ENCODE results near the gene VPS35. TPM values are rescaled to one million over a fixed set of nuclear protein-coding genes. Genes with fewer than 3 reads are reported as not detected.

VPS35 gene
- 100 to 1,000 TPM in 2 of 5 donors, 10 to 100 TPM in 3; 49.8 to 105 (median 87.3) TPM for total RNA-seq
- total RNA-seq (2013) = 78.7 TPM
- total RNA-seq = 56.5 to 211 (median 144) reads per million in 29 experiments

DNA sequence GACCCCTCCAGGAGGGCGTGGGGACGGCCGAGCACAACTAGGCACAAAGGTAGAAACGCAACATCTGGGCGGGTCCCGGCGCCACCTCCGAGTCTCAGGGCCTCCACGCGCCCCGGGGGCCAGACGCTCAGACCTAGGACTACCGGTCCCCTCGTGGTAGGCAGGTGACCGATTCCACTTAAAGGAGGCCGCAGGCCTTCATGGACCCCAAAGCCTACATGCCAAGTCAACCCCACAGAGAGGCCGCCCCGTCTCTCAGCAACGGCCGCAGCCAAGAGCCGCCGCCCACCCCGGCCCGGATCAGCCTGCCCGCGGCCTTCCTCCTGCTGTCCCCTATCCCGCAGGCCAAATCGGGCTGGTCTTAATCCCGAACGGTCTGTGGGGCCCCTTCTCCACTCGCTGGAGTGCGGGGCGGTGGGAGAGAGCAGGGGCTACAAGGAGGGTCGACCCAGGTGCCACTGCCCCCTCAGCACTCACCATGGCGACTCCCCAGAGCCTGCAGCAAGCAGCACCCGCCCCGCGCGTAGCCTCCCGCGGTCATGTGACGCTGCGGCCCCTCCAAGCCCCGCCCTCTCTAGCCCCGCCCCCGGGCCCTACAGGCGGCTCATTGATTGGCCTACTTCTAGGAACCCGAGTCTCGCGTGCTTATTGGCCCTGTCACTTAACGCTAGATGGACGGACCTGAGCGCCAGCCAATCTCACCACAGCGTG lies at the start of gene VPS35:
VPS35 (minus strand) TSS at position 525 of the 711 bp plus-strand sequence; CDS start at position 480, 45 bp downstream.
- DNase-seq (peak in 34 of 35 experiments; percentile 97 to 100 (median 99)), ATAC-seq (replicated peaks in 1 of 4) (peak; percentile 89 to 93 (median 90))
- Mint-ChIP-seq H3K36me3 (no peaks in the 10 kb centered on the region), H3K4me1 (peaks cover 43 to 46% (median 43%) of the 10 kb centered on the region in 3 donors), H3K27ac (no peak within 1 kb of the TSS), H3K9me3 (no peaks in the 10 kb centered on the region), H3K27me3 (no peaks in the 10 kb centered on the region), H3K4me3 (no peak within 1 kb of the TSS)
- peaks cover 19 to 24% of the 10 kb centered on the region in 2 experiments for H3K4me1 ChIP-seq (ENCODE audit: control insufficient read depth in 1 of 2, extremely low read depth in 1 of 2, insufficient read depth in 2 of 2, low read length in 2 of 2)
- H3K36me3 ChIP-seq (ENCODE audit: control insufficient read depth in 2 of 2, extremely low read depth in 1 of 2, insufficient read depth in 1 of 2, low read length in 1 of 2) = no peaks in the 10 kb centered on the region
- POLR2A ChIA-PET = no interaction called here
- peak within 1 kb of the TSS; percentile 95 for H3K27ac ChIP-seq (ENCODE audit: low read length)
- no peaks in the 10 kb centered on the region for H3K9me3 ChIP-seq
- CTCF ChIA-PET = interaction anchor here in 1 of 2 donors (2.0 kb wide), 1 partner anchor 15 kb away, joined by 13 read pairs; no protein-coding TSS in a partner anchor
- no peaks in the 10 kb centered on the region for H3K27me3 ChIP-seq (replicated peaks in 1 of 2; ENCODE audit: control insufficient read depth in 2 of 2, extremely low read depth in 1 of 2, insufficient read depth in 2 of 2, low read length in 1 of 2)
- WGBS (ENCODE audit: insufficient coverage) = under 1% methylated on average over 51 of the region's 54 CpGs
- peak within 1 kb of the TSS; percentile 87 to 92 for H3K4me3 ChIP-seq (ENCODE audit: control insufficient read depth in 1 of 2, extremely low read depth in 1 of 2, low read length in 1 of 2)

DNA sequence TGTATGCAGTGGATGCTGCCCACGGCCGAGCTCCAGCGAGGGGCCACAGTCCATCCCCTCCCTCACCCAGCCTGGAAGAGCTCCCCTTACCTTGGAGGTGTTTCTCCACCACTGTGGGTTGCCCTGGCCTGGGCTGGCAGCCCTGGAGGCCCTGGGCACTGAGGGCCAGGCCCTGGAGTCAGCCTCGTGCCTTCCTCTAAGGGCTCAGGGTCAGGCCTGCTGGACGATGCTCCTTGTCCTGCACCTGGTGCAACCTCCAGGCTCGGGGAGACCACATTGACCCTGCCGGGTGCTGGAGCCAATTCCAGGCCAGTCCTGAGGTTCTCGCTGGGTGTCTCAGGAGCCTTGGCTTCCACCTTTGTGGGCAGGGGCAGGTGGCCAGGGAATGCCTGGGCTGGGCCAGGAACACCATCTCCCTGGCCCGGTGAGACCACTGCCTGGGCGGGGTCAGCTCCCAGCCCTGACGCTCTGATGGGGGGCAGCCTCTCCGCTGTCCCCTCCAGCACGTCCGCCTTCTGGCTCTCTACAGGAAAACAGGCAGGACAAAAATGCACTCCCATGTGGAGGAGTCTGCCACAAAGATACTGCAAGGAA lies 48.7 kb upstream of the VPS35 start:
- Mint-ChIP-seq H3K27me3 (no peaks in the 10 kb centered on the region), H3K9me3 (no peaks in the 10 kb centered on the region), H3K4me3 (no peak overlapping the region), H3K36me3 (no peaks in the 10 kb centered on the region), H3K27ac (no peak overlapping the region), H3K4me1 (peaks cover 0 to under 1% (median 0%) of the 10 kb centered on the region in 3 donors)
- no peak overlapping the region for H3K4me3 ChIP-seq (ENCODE audit: control insufficient read depth in 1 of 2, extremely low read depth in 1 of 2, low read length in 1 of 2)
- H3K27ac ChIP-seq (ENCODE audit: low read length) = no peak overlapping the region
- DNase-seq = no peak
- no peaks in the 10 kb centered on the region for H3K36me3 ChIP-seq (ENCODE audit: control insufficient read depth in 2 of 2, extremely low read depth in 1 of 2, insufficient read depth in 1 of 2, low read length in 1 of 2)
- no peak for ATAC-seq (replicated peaks in 1 of 4)
- H3K27me3 ChIP-seq (replicated peaks in 1 of 2; ENCODE audit: control insufficient read depth in 2 of 2, extremely low read depth in 1 of 2, insufficient read depth in 2 of 2, low read length in 1 of 2) = peaks cover 0 to 4% of the 10 kb centered on the region in 2 experiments
- no peaks in the 10 kb centered on the region for H3K4me1 ChIP-seq (ENCODE audit: control insufficient read depth in 1 of 2, extremely low read depth in 1 of 2, insufficient read depth in 2 of 2, low read length in 2 of 2)
- ChIA-PET CTCF (interaction anchor here in 1 of 2 donors (0.5 kb wide), 1 partner anchor 48 kb away, joined by 4 read pairs; the partner anchor contains the start of gene ORC6), POLR2A (no interaction called here)
- WGBS (ENCODE audit: insufficient coverage) = 84% methylated on average over 14 of the region's 14 CpGs
- no peaks in the 10 kb centered on the region for H3K9me3 ChIP-seq

DNA sequence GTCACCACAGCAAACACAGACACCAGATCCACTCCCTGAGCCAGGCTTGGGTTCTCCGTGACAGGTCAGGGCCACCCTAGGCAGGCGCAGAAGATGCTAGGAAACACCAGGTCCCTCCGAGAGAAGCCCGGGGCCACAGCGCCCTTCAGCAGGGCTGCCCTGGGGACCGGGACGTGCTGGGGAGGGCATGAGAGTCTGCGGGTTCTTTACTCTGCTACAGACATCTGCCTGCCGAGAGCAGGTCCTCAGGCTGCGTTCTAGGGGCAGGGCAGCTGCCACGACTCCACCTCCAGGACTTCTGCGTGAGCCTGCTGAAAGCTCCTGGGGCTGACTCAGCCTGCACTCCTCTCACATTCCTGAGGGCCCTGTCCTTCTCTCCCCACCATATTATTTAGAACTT lies 47.7 kb upstream of the VPS35 start:
- H3K27me3 Mint-ChIP-seq = no peaks in the 10 kb centered on the region
- ChIA-PET CTCF (interaction anchor here in 1 of 2 donors (0.6 kb wide), 1 partner anchor 92 kb away, joined by 3 read pairs; no protein-coding TSS in a partner anchor), POLR2A (no interaction called here)
- DNase-seq = no peak
- Histone ChIP-seq H3K27ac (ENCODE audit: low read length) (no peak overlapping the region), H3K4me1 (ENCODE audit: control insufficient read depth in 1 of 2, extremely low read depth in 1 of 2, insufficient read depth in 2 of 2, low read length in 2 of 2) (no peaks in the 10 kb centered on the region), H3K9me3 (no peaks in the 10 kb centered on the region), H3K4me3 (ENCODE audit: control insufficient read depth in 1 of 2, extremely low read depth in 1 of 2, low read length in 1 of 2) (no peak overlapping the region), H3K36me3 (ENCODE audit: control insufficient read depth in 2 of 2, extremely low read depth in 1 of 2, insufficient read depth in 1 of 2, low read length in 1 of 2) (no peaks in the 10 kb centered on the region), H3K27me3 (replicated peaks in 1 of 2; ENCODE audit: control insufficient read depth in 2 of 2, extremely low read depth in 1 of 2, insufficient read depth in 2 of 2, low read length in 1 of 2) (peaks cover 0 to 2% of the 10 kb centered on the region in 2 experiments)
- ATAC-seq (replicated peaks in 1 of 4) = no peak
- H3K36me3 Mint-ChIP-seq = no peaks in the 10 kb centered on the region
- H3K4me3 Mint-ChIP-seq = no peak overlapping the region
- no peak overlapping the region for H3K27ac Mint-ChIP-seq
- H3K9me3 Mint-ChIP-seq = no peaks in the 10 kb centered on the region
- 90% methylated on average over 11 of the region's 12 CpGs for WGBS (ENCODE audit: insufficient coverage)
- no peaks in the 10 kb centered on the region for H3K4me1 Mint-ChIP-seq

DNA sequence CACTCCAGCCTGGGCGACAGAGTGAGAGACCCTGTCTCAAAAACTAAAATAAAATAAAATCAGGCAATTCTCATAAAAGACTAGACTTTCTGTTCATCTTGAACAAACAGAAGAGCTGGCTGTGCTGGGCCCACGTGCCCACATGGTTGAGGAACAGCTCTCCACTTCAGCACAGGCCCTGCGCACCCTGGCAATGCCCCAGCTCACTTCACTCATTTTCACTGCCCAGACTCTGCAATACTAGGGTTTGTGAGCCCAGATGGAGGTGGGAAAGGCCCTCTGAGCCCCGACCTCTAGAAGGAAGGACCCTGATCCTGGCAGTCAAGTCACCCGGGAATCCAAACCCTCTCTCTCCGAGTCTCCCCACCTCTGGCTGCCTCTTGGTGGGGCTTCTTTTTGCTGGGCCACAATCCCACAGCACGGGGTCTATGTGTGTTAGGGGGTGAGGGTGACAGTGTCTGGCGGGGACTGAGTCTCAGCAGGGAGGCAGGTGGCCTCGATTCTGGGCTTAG lies 44.4 kb upstream of the VPS35 start:
- Mint-ChIP-seq H3K4me3 (no peak overlapping the region), H3K27me3 (peaks cover 0 to 2% of the 10 kb centered on the region in 2 donors), H3K9me3 (no peaks in the 10 kb centered on the region), H3K36me3 (no peaks in the 10 kb centered on the region), H3K4me1 (no peaks in the 10 kb centered on the region), H3K27ac (no peak overlapping the region)
- Histone ChIP-seq H3K36me3 (ENCODE audit: control insufficient read depth in 2 of 2, extremely low read depth in 1 of 2, insufficient read depth in 1 of 2, low read length in 1 of 2) (no peaks in the 10 kb centered on the region), H3K4me1 (ENCODE audit: control insufficient read depth in 1 of 2, extremely low read depth in 1 of 2, insufficient read depth in 2 of 2, low read length in 2 of 2) (no peaks in the 10 kb centered on the region), H3K4me3 (ENCODE audit: control insufficient read depth in 1 of 2, extremely low read depth in 1 of 2, low read length in 1 of 2) (no peak overlapping the region), H3K27ac (ENCODE audit: low read length) (no peak overlapping the region), H3K27me3 (replicated peaks in 1 of 2; ENCODE audit: control insufficient read depth in 2 of 2, extremely low read depth in 1 of 2, insufficient read depth in 2 of 2, low read length in 1 of 2) (peaks cover 0 to 4% of the 10 kb centered on the region in 2 experiments), H3K9me3 (no peaks in the 10 kb centered on the region)
- WGBS (ENCODE audit: insufficient coverage) = 66% methylated on average over 3 of the region's 9 CpGs
- POLR2A ChIA-PET = no interaction called here
- DNase-seq = no peak
- CTCF ChIA-PET = no interaction called here
- ATAC-seq (replicated peaks in 1 of 4) = no peak

DNA sequence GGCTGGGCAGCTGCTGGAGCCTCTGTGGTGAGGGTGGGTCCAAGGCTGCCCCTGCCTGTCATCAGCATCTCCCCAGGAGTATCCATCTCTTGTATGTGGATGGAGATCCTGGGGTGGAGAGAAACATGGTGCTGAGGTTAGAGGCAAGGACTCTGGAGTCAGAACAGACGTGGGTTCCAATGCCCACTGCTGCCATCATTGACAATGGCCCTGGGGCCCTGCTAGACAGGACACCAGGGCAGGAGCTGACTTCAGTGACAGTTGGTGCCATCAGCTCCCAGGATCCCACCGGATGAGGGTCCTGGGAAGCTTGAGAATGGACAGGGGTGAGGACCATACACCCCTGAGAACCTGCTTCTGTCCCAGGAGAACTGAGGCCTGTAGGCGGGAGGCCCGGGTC lies 43.6 kb upstream of the VPS35 start:
- Mint-ChIP-seq H3K4me1 (no peaks in the 10 kb centered on the region), H3K27ac (no peak overlapping the region), H3K27me3 (peaks cover 0 to 2% of the 10 kb centered on the region in 2 donors), H3K36me3 (no peaks in the 10 kb centered on the region), H3K9me3 (no peaks in the 10 kb centered on the region), H3K4me3 (no peak overlapping the region)
- no peaks in the 10 kb centered on the region for H3K36me3 ChIP-seq (ENCODE audit: control insufficient read depth in 2 of 2, extremely low read depth in 1 of 2, insufficient read depth in 1 of 2, low read length in 1 of 2)
- no peak overlapping the region for H3K27ac ChIP-seq (ENCODE audit: low read length)
- WGBS (ENCODE audit: insufficient coverage) = 94% methylated on average over 2 of the region's 4 CpGs
- H3K27me3 ChIP-seq (replicated peaks in 1 of 2; ENCODE audit: control insufficient read depth in 2 of 2, extremely low read depth in 1 of 2, insufficient read depth in 2 of 2, low read length in 1 of 2) = peaks cover 0 to 4% of the 10 kb centered on the region in 2 experiments
- ATAC-seq (replicated peaks in 1 of 4) = no peak
- no peaks in the 10 kb centered on the region for H3K9me3 ChIP-seq
- ChIA-PET CTCF (no interaction called here), POLR2A (no interaction called here)
- H3K4me1 ChIP-seq (ENCODE audit: control insufficient read depth in 1 of 2, extremely low read depth in 1 of 2, insufficient read depth in 2 of 2, low read length in 2 of 2) = no peaks in the 10 kb centered on the region
- H3K4me3 ChIP-seq (ENCODE audit: control insufficient read depth in 1 of 2, extremely low read depth in 1 of 2, low read length in 1 of 2) = no peak overlapping the region
- no peak for DNase-seq

DNA sequence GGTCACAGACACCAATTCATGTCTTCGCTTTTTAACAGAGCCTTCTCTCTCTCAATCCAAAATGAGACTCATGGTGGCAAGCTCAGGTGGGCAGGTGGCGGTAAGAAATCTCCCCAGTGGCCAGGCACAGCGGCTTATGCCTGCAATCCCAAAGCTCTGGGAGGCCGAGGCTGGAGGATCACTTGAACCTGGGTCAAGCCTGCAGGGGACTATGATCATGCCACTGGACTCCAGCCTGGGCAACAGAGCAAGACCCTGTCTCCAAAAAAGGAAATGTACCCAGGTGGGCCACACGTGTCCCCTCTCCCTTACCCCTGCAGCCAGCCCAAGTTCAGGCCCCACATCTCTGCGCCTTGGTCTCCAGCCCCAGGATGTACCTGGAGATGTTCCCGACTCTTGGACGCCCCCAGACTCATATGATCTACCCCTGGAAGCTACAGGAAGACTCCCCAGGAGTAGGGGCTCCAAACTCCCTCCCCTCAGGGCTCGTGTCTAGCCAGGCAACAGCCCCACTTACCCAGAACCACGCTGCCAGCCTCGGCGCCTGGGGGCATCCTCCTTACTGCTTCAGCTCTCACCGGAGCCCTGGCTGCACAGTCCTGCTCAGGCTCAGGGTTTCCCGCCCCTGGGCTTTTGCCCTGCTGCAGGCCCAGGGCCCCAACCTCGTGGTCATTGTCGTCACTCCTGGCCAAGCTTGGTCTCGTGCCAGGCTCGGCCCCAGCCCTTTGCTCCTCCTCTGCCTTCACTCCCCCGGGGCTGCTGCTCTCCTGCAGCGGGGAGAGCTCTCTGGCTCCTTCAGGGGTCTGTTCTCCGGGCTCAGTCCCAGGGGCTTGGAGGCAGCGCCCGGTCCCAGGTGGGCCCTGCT lies 42.9 kb upstream of the VPS35 start:
- no peak overlapping the region for H3K27ac ChIP-seq (ENCODE audit: low read length)
- H3K27ac Mint-ChIP-seq = no peak overlapping the region
- CTCF ChIA-PET = no interaction called here

More for the DNA sequence above, 42.9 kb upstream of the VPS35 start:
- no peaks in the 10 kb centered on the region for H3K4me1 ChIP-seq (ENCODE audit: control insufficient read depth in 1 of 2, extremely low read depth in 1 of 2, insufficient read depth in 2 of 2, low read length in 2 of 2)
- H3K27me3 ChIP-seq (replicated peaks in 1 of 2; ENCODE audit: control insufficient read depth in 2 of 2, extremely low read depth in 1 of 2, insufficient read depth in 2 of 2, low read length in 1 of 2) = peaks cover 0 to 7% of the 10 kb centered on the region in 2 experiments
- Mint-ChIP-seq H3K27me3 (peaks cover 0 to 2% of the 10 kb centered on the region in 2 donors), H3K4me3 (no peak overlapping the region), H3K9me3 (no peaks in the 10 kb centered on the region), H3K4me1 (no peaks in the 10 kb centered on the region), H3K36me3 (no peaks in the 10 kb centered on the region)
- DNase-seq = no peak
- H3K36me3 ChIP-seq (ENCODE audit: control insufficient read depth in 2 of 2, extremely low read depth in 1 of 2, insufficient read depth in 1 of 2, low read length in 1 of 2) = no peaks in the 10 kb centered on the region
- ATAC-seq (replicated peaks in 1 of 4) = no peak
- 81% methylated on average over 21 of the region's 23 CpGs for WGBS (ENCODE audit: insufficient coverage)
- H3K9me3 ChIP-seq = no peaks in the 10 kb centered on the region
- POLR2A ChIA-PET = no interaction called here
- no peak overlapping the region for H3K4me3 ChIP-seq (ENCODE audit: control insufficient read depth in 1 of 2, extremely low read depth in 1 of 2, low read length in 1 of 2)
